GM04503 (cell line): ENCODE data around the gene IL16.

Experiments used
- DNase-seq: peaks from one replicate; pipeline ENCODE4 v3.0.0-alpha.2; 2012; ENCODE audit warnings: low read depth

The IL16 gene

GRCh38 chr15:81256916-81257315 lies 60.2 kb downstream of the IL16 start:
- DNase-seq, result no peak

- DNase-seq, result no peak
These were observed 60.8 kb downstream of the IL16 start for GRCh38 chr15:81257435-81257834.

GRCh38 chr15:81258455-81258854 lies 61.8 kb downstream of the IL16 start:
- DNase-seq, result no peak

- DNase-seq, result no peak
These were observed 63.1 kb downstream of the IL16 start for GRCh38 chr15:81259760-81260298.

GRCh38 chr15:81261172-81261811 lies 64.6 kb downstream of the IL16 start:
- DNase-seq, result no peak

GRCh38 chr15:81263477-81263876 lies 66.8 kb downstream of the IL16 start:
- DNase-seq, result no peak

- no peak for DNase-seq
These were observed 67.6 kb downstream of the IL16 start for GRCh38 chr15:81264072-81264857.

- no peak for DNase-seq
These were observed 68.7 kb downstream of the IL16 start for GRCh38 chr15:81265256-81265943.

GRCh38 chr15:81265944-81266775 lies 69.5 kb downstream of the IL16 start:
- no peak for DNase-seq

GRCh38 chr15:81268340-81268739 lies 71.7 kb downstream of the IL16 start:
- no peak for DNase-seq

- DNase-seq, result no peak
These were observed 72.4 kb downstream of the IL16 start for GRCh38 chr15:81268881-81269601.

- no peak for DNase-seq
These were observed 73.5 kb downstream of the IL16 start for GRCh38 chr15:81270188-81270587.

- no peak for DNase-seq
These were observed 74.3 kb downstream of the IL16 start for GRCh38 chr15:81270781-81271491.

GRCh38 chr15:81271761-81272644 lies 75.3 kb downstream of the IL16 start:
- no peak for DNase-seq

GRCh38 chr15:81273200-81273599 lies 76.5 kb downstream of the IL16 start:
- no peak for DNase-seq

GRCh38 chr15:81273855-81274254 lies 77.2 kb downstream of the IL16 start:
- DNase-seq, result no peak

- no peak for DNase-seq
These were observed 77.6 kb downstream of the IL16 start for GRCh38 chr15:81274255-81274654.

GRCh38 chr15:81274931-81275707 lies 78.4 kb downstream of the IL16 start:
- no peak for DNase-seq
